CD4-positive, alpha-beta T cell treated with Interleukin-1 beta for 1 hour (primary cell): Measurements from ENCODE around the gene MED15.

Experiments used
- DNase-seq, 2 donors: peaks; one replicate each; pipeline ENCODE4 v3.0.0-alpha.2; 2020 to 2022

Gene MED15

GRCh38 chr22:20632082-20632481, 124.7 kb downstream of the MED15 start:
- DNase-seq: no peak

DNA sequence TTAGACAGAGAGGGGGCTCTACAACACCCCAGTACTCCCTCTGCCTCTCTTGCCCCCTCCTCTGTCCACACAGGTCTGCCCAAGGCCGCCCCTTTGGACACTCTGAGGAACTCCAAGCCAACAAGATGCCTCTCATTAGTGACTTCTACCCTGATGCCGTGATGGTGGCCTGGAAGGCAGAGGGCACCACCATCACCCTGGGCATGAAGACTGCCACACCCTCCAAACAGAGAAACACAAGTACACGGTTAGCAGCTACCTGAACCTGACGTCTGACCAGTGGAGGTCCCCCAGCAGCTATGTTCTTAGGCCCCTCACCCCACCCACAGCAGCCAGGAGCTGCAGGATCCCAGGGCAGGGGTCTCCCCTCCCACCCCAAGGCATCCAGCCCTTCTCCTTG, 125.1 kb downstream of the MED15 start:
- no peak for DNase-seq

- DNase-seq: no peak
Measured at GRCh38 chr22:20634560-20635226, 127.3 kb downstream of the MED15 start.

DNA sequence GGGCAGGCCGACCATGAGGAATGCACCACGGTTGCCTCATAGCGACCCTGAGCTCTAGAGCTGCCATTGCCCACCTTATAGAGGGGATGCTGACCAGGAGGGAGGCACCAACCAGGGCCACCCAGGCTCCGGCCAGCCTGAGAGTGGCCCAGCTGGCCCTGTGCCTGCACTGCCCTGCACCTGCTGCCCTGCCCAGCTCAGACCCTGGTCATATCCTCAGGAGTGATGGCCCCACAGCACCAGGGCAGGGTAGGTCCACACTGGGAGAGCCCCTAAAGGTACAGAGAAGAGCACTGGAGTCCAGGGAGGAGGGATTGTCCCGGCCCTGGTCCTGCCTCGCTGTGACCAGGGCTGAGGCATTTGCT, 127.8 kb downstream of the MED15 start:
- no peak for DNase-seq

DNA sequence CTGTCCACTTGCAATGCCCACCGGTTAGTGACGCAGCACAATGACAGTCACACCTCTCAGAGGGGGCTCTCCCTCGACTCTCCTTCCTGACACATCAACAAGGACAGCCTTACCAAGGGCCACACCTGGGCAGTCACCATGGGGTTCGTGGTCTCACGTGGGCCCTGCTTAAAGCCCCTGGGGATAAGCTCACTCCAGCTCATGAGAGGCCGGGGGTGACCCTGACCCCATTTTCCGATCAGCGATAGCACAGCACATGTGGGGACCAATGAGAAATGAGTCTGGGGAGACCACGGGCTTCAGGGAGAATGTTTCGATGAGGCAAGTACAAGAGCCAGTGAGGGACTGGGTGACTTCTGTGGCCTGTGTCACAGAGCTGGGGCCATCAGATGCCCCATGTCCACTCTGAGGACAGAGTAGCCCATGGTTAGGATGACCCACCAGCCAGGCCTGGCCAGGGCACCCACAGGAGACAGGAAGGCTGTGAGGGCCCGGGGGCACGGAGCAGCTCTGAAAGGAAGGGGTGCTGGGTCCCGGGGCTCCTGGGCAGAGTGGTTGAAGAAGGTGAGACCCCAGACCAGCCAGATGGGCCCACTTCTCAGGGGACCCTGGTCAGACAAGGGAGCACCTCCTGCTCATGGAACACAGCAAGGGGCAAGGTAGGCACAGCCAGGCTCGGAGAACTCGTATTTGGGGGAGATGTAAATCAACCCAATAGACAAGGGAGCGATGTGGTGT, 128.8 kb downstream of the MED15 start:
- no peak for DNase-seq

GRCh38 chr22:20636945-20637344, 129.5 kb downstream of the MED15 start:
- DNase-seq: no peak
